ENCODE results near the gene CDYL2.

The CDYL2 gene

GRCh38 chr16:80628254-80628653 lies 176.1 kb downstream of the CDYL2 start:
- no peak for DNase-seq (ENCODE audit: extremely low read depth, low read depth)
- TF ChIP-seq, protein P1, sequence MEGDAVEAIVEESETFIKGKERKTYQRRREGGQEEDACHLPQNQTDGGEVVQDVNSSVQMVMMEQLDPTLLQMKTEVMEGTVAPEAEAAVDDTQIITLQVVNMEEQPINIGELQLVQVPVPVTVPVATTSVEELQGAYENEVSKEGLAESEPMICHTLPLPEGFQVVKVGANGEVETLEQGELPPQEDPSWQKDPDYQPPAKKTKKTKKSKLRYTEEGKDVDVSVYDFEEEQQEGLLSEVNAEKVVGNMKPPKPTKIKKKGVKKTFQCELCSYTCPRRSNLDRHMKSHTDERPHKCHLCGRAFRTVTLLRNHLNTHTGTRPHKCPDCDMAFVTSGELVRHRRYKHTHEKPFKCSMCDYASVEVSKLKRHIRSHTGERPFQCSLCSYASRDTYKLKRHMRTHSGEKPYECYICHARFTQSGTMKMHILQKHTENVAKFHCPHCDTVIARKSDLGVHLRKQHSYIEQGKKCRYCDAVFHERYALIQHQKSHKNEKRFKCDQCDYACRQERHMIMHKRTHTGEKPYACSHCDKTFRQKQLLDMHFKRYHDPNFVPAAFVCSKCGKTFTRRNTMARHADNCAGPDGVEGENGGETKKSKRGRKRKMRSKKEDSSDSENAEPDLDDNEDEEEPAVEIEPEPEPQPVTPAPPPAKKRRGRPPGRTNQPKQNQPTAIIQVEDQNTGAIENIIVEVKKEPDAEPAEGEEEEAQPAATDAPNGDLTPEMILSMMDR (IDR thresholded peaks at IDR 0.05; ENCODE audit: low read depth, low read length): no peak

- TF ChIP-seq, protein P1 (IDR thresholded peaks at IDR 0.05; ENCODE audit: low read depth, low read length): no peak
- no peak for DNase-seq (ENCODE audit: extremely low read depth, low read depth)
Measured at GRCh38 chr16:80627108-80627507, 177.3 kb downstream of the CDYL2 start.

DNA sequence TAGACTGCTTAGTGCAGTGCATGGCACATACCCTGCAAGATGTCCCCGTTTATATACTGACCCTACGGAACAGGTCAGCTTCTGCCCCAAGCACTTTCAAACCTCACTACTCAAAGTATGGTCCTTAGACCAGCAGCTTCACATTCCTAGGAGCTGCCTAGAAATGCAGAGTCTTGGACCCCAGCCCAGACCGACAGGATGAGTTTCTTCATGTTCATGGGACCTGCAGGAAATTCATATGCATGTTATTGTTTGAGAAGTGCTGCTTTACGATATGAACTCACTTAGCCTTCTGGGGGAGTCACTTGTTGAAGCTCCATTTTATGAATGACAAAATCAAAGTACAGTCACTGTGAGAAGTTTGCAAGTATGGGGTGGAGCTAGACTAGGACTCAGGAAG lies 181.0 kb downstream of the CDYL2 start:
- TF ChIP-seq, protein P1 (IDR thresholded peaks at IDR 0.05; ENCODE audit: low read depth, low read length): no peak
- no peak for DNase-seq (ENCODE audit: extremely low read depth, low read depth)

- TF ChIP-seq, protein P1 (IDR thresholded peaks at IDR 0.05; ENCODE audit: low read depth, low read length): no peak
- DNase-seq (ENCODE audit: extremely low read depth, low read depth): no peak
Measured at GRCh38 chr16:80622007-80622406, 182.4 kb downstream of the CDYL2 start.

DNA sequence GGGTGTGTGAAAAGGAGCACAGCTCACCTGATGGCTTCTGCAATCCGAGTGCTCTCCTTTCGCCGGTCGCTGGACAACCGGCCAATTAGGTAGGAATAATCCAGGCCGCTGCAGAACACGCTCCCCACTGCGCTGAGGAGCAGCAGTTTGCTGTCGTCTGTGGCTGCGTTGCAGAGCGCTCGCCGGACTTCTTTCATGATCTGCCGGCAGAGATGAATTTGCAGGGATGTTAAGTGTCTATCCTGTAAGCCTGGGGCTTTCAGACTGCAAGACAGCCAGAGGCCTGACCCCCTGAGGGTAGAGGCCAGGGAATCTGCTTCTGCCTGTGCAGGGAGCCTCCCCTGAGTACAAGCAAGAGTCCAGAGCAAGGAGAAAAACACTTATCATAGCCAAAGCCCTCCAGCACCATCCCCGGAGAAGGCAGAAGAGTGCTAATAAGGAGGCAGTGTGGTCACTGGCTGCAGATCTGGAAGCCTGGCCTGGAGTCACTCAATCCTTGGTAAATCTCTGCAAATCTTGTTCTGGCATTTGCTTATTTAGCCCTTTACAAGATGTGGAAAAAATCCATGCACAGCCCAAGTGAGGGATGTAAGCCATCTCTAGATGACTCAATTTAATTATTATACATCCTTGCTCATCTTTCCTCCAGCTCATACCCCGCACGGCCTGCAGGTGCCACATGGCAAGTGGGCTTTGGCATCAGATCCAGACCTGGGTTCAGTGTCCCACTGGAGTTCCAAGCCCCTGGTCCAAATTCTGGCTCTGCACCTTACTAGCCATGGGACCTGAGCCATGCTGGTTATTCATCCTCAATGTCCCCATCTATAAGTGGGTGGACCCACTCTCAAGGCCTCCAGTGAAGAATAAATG lies 183.4 kb downstream of the CDYL2 start:
- DNase-seq (ENCODE audit: extremely low read depth, low read depth): no peak
- TF ChIP-seq, protein P1 (IDR thresholded peaks at IDR 0.05; ENCODE audit: low read depth, low read length): no peak

DNA sequence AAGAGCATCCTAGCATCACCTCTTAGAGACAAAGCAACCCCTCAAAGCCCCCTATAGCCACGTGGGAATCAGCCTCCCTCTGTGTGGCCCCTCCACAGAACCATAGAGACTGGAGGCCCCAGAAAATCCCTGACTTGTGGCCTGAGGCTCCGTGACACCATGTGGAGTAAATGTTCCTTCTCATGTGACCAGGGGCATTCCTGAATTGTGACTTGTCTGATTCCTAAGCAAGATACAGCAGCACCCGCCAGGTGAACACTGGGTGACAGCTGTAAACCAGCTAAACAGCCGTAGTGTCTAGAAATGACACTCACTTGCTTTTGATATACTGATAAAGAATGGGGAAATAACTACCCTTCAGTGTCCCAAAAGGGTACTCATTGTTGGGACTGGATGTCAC lies 184.6 kb downstream of the CDYL2 start:
- DNase-seq (ENCODE audit: extremely low read depth, low read depth): no peak
- TF ChIP-seq, protein P1 (IDR thresholded peaks at IDR 0.05; ENCODE audit: low read depth, low read length): no peak

- DNase-seq (ENCODE audit: extremely low read depth, low read depth): no peak
- TF ChIP-seq, protein P1 (IDR thresholded peaks at IDR 0.05; ENCODE audit: low read depth, low read length): no peak
Measured at GRCh38 chr16:80618862-80619648, 185.3 kb downstream of the CDYL2 start.
